Measurements from ENCODE around the gene NADK. TPM values are rescaled to one million over a fixed set of nuclear protein-coding genes. Genes with fewer than 3 reads are reported as not detected.

The NADK gene
- total RNA-seq, 1 donor from 2014 or later: 68.1 TPM

DNA sequence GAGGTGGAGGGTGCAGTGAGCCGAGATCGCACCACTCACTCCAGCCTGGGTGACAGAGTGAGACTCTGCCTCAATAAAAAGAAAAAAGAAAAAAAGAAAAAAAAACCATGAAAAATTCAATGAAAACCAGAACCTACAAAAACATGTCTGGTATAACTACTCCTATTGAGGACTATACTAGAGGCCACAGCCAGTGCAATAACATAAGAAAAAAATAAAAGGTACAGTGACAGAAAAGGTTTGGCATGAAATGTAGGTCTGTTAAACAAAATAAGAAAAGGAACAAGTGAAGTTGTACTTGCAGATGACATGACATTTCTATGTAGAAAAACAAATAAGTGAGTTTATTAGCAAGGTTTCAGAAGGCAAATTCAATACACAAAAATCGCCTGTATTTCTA, 8.2 kb downstream of the NADK start:
- H3K9me3 Mint-ChIP-seq (ENCODE audit: low read depth): peaks cover 7% of the 10 kb centered on the region
- no peak overlapping the region for H3K27ac Mint-ChIP-seq (ENCODE audit: unreplicated experiment)
- H3K27me3 Mint-ChIP-seq (ENCODE audit: low read depth): no peaks in the 10 kb centered on the region
- no peak for DNase-seq (ENCODE audit: low spot score)
- peaks cover 6% of the 10 kb centered on the region for H3K4me1 Mint-ChIP-seq (ENCODE audit: low read depth)
- H3K4me3 Mint-ChIP-seq (ENCODE audit: unreplicated experiment): no peak overlapping the region
- TF ChIP-seq, protein P1, sequence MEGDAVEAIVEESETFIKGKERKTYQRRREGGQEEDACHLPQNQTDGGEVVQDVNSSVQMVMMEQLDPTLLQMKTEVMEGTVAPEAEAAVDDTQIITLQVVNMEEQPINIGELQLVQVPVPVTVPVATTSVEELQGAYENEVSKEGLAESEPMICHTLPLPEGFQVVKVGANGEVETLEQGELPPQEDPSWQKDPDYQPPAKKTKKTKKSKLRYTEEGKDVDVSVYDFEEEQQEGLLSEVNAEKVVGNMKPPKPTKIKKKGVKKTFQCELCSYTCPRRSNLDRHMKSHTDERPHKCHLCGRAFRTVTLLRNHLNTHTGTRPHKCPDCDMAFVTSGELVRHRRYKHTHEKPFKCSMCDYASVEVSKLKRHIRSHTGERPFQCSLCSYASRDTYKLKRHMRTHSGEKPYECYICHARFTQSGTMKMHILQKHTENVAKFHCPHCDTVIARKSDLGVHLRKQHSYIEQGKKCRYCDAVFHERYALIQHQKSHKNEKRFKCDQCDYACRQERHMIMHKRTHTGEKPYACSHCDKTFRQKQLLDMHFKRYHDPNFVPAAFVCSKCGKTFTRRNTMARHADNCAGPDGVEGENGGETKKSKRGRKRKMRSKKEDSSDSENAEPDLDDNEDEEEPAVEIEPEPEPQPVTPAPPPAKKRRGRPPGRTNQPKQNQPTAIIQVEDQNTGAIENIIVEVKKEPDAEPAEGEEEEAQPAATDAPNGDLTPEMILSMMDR (IDR thresholded peaks at IDR 0.05): no peak
- peaks cover 12% of the 10 kb centered on the region for H3K36me3 Mint-ChIP-seq (ENCODE audit: low read depth)

DNA sequence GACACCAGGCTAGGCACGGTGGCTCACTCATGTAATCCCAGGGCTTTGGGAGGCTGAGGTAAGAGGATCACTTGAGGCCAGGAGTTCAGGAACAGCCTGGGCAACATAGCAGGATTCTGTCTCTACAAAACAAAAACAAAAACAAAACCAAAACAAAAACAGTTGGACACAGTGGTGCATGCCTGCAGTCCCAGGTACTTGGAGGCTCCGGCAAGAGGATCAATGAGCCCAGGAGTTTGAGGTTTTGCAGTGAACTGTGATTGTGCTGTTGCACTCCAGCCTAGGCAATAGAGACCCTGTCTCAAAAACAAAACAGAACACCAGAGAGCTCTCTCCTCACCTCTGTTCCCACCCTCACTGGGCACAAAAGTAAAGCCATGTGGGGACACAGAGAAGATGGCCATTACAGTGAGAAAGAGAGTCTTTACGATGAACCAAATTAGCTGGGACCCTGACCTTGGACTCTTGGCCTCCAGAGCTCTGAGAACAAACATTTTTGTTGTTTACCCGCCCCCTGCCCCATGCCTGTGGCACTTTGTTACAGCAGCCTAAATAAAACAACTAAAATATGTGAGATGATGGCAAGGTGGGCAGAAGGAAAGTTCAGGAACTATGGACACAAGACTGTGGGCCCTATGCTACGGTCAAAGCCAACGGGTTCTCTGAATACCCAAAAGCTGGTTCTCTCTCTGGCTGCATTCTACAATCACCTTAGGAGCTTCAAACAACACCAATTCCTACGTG, 9.8 kb downstream of the NADK start:
- Mint-ChIP-seq H3K4me1 (ENCODE audit: low read depth) (no peaks in the 10 kb centered on the region), H3K27ac (ENCODE audit: unreplicated experiment) (no peak overlapping the region), H3K9me3 (ENCODE audit: low read depth) (peaks cover 7% of the 10 kb centered on the region), H3K36me3 (ENCODE audit: low read depth) (peaks cover 12% of the 10 kb centered on the region), H3K4me3 (ENCODE audit: unreplicated experiment) (no peak overlapping the region), H3K27me3 (ENCODE audit: low read depth) (no peaks in the 10 kb centered on the region)
- DNase-seq (ENCODE audit: low spot score): peak; percentile 7
- TF ChIP-seq, protein P1 (IDR thresholded peaks at IDR 0.05): no peak

DNA sequence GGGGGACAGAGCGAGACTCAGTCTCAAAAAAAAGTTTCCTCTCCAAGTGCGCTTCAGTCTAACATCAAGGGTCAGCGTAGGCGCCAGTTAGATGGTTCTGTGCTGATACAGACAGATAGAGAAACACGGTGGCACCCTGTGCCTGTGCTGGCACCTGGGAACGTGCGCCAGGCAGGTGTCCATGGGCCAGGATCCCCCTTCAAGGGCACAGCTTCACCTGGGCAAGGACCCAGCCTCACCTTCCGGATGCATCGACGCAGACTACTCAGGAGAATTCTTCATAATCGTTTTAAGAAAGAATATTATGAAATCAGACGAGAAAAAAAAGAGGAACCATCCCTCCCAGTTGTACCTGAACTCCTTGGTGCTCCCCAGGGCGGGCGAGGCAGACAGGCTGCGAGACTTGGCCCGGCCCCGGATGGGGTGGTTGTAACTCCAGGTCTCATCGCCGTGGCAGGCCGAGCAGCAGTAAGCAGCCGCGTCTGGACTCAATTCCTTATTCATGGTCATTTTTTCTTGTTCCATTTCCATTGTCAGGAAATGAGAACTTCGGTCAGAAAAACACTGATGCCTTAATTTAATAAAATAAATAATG, 13.3 kb downstream of the NADK start:
- Mint-ChIP-seq H3K36me3 (ENCODE audit: low read depth) (peaks cover 7% of the 10 kb centered on the region), H3K4me1 (ENCODE audit: low read depth) (no peaks in the 10 kb centered on the region), H3K27ac (ENCODE audit: unreplicated experiment) (no peak overlapping the region), H3K9me3 (ENCODE audit: low read depth) (no peaks in the 10 kb centered on the region), H3K27me3 (ENCODE audit: low read depth) (no peaks in the 10 kb centered on the region), H3K4me3 (ENCODE audit: unreplicated experiment) (no peak overlapping the region)
- TF ChIP-seq, protein P1 (IDR thresholded peaks at IDR 0.05): no peak
- no peak for DNase-seq (ENCODE audit: low spot score)

DNA sequence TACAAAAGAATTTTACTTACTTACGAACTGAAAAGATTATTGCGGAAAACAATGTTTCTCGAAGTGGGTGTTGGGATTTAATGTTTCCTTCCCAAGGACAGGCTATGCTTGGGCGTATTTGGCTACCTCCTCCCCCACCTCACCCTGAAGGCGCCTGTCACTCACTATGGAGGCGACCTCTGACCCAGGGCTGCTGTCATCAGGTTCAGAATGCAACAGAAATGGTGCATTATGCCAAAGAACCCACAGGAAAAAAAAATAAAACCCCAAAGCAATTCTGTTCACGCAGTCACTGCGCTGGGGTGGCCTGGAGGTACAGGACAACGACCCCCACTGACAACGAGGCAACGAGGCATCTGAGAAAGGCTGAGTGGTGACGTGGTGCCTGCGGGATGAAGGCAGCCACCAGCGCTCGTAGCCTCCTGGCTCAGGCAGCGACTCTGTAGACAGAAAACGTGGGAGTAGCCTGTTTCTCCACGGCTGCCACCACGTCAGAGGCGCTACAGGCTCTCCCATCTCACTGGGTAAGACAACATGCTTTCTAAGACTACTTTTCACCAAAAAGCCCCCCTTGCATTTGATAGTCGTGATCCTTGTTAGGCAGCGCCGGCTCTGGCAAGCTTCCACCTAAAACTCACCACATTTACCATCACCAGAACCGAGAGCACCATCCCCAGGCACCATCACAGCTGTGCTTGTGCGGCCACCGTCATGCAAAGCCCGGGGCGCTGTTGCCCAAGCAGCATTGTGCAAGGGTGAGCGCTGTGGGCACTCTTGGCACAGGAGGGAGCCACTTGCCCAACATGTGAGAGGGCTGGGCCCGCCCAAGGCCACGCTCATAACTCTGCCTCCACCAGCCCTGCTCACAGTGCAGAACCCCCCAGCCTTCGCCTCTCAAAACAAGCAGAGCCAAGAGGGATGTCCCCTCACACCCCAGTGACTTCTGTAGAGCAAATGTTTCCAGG, 14.3 kb downstream of the NADK start:
- Mint-ChIP-seq H3K4me3 (ENCODE audit: unreplicated experiment) (no peak overlapping the region), H3K9me3 (ENCODE audit: low read depth) (no peaks in the 10 kb centered on the region), H3K4me1 (ENCODE audit: low read depth) (no peaks in the 10 kb centered on the region), H3K27ac (ENCODE audit: unreplicated experiment) (no peak overlapping the region), H3K27me3 (ENCODE audit: low read depth) (no peaks in the 10 kb centered on the region), H3K36me3 (ENCODE audit: low read depth) (peaks cover 7% of the 10 kb centered on the region)
- TF ChIP-seq, protein P1 (IDR thresholded peaks at IDR 0.05): no peak
- DNase-seq (ENCODE audit: low spot score): peak; percentile 70
